Parathyroid adenoma (tissue), 2 donors: ENCODE data around the gene SNTA1.
"Not testable (repeated sequence)": the region's sequence is repeated elsewhere in the genome, so short reads cannot be mapped to it uniquely, and the experiment has no call there.

ENCODE experiments used
- H2AFZ ChIP-seq: fragments of 300-600 bp; sonication (generic); one replicate; pipeline ENCODE4 v1.7.0; 2017; ENCODE audit warnings: antibody characterized with exemption, mild to moderate bottlenecking
- H3K27ac ChIP-seq: fragments of 300-600 bp; sonication (generic); one replicate; pipeline ENCODE4 v1.7.0; 2017
- H3K27me3 ChIP-seq: fragments of 300-600 bp; sonication (generic); one replicate; pipeline ENCODE4 v1.7.0; 2017; ENCODE audit warnings: low read length; ENCODE audit not compliant: control insufficient read depth, insufficient read depth
- H3K36me3 ChIP-seq: fragments of 300-600 bp; sonication (generic); one replicate; pipeline ENCODE4 v1.7.0; 2017; ENCODE audit warnings: low read length; ENCODE audit not compliant: control insufficient read depth, insufficient read depth
- H3K4me1 ChIP-seq: fragments of 300-600 bp; sonication (generic); one replicate; pipeline ENCODE4 v1.7.0; 2017; ENCODE audit warnings: control low read depth
- H3K4me2 ChIP-seq: fragments of 300-600 bp; sonication (generic); one replicate; pipeline ENCODE4 v1.7.0; 2017; ENCODE audit warnings: low read length
- H3K4me3 ChIP-seq: fragments of 300-600 bp; sonication (generic); one replicate; pipeline ENCODE4 v1.7.0; 2017; ENCODE audit warnings: low read depth, low read length
- H3K79me2 ChIP-seq: fragments of 300-600 bp; sonication (generic); one replicate; pipeline ENCODE4 v1.7.0; 2017; ENCODE audit warnings: control low read depth
- H3K9ac ChIP-seq: fragments of 300-600 bp; sonication (generic); one replicate; pipeline ENCODE4 v1.7.0; 2017; ENCODE audit warnings: mild to moderate bottlenecking
- H3K9me3 ChIP-seq: fragments of 300-600 bp; sonication (generic); one replicate; pipeline ENCODE4 v1.7.0; 2017; ENCODE audit warnings: low read length; ENCODE audit not compliant: control insufficient read depth
- TF ChIP-seq, protein P1 (sequence below): fragments of 300-600 bp; sonication (generic); IDR thresholded peaks from one replicate; pipeline ENCODE4 v1.7.0; 2017; ENCODE audit warnings: antibody characterized with exemption, mild to moderate bottlenecking
- donor health status: primary hyperparathyroidism.

SNTA1 gene

DNA sequence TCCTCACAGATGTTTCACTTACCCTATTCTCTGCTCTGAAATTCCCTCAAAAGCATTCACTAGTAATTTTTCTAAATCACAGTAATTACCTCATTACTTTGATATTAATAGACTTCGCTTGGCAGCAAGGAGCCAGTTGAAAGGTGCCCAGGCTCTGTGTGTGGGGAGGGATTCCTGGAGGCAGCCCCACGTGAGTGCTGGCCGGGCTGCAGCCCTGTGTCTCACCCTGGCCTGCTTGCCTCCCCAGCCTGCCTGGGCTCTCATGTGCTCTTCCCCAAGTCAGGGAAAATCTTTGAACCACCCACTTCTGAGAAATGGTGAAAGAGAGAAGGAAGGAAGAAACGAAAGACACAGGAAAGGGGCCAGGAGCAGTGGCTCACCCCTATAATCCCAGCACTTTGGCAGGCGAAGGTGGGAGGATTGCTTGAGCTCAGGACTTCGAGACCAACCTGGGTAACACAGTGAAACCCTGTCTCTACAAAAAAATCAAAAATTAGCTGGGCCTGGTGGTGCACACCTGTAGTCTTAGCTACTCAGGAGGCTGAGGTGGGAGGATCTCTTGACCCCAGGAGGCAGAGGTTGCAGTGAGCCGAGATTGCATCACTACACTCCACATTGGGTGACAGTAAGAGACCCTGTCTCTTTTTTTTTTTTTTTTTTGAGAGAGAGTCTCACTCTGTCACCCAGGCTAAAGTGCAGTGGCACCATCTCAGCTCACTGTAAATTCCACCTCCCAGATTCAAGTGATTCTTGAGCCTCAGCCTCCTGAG is 20.0 kb upstream of the SNTA1 start:
- no peaks in the 10 kb centered on the region for H3K79me2 ChIP-seq
- H3K4me3 ChIP-seq, result no peak overlapping the region
- no peak overlapping the region for H2AFZ ChIP-seq
- H3K27me3 ChIP-seq, result no peaks in the 10 kb centered on the region
- no peak overlapping the region for H3K4me2 ChIP-seq
- H3K4me1 ChIP-seq, result no peaks in the 10 kb centered on the region
- no peaks in the 10 kb centered on the region for H3K36me3 ChIP-seq
- TF ChIP-seq, protein P1, sequence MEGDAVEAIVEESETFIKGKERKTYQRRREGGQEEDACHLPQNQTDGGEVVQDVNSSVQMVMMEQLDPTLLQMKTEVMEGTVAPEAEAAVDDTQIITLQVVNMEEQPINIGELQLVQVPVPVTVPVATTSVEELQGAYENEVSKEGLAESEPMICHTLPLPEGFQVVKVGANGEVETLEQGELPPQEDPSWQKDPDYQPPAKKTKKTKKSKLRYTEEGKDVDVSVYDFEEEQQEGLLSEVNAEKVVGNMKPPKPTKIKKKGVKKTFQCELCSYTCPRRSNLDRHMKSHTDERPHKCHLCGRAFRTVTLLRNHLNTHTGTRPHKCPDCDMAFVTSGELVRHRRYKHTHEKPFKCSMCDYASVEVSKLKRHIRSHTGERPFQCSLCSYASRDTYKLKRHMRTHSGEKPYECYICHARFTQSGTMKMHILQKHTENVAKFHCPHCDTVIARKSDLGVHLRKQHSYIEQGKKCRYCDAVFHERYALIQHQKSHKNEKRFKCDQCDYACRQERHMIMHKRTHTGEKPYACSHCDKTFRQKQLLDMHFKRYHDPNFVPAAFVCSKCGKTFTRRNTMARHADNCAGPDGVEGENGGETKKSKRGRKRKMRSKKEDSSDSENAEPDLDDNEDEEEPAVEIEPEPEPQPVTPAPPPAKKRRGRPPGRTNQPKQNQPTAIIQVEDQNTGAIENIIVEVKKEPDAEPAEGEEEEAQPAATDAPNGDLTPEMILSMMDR, result no peak
- no peaks in the 10 kb centered on the region for H3K9me3 ChIP-seq
- no peak overlapping the region for H3K27ac ChIP-seq
- H3K9ac ChIP-seq, result no peak overlapping the region

DNA sequence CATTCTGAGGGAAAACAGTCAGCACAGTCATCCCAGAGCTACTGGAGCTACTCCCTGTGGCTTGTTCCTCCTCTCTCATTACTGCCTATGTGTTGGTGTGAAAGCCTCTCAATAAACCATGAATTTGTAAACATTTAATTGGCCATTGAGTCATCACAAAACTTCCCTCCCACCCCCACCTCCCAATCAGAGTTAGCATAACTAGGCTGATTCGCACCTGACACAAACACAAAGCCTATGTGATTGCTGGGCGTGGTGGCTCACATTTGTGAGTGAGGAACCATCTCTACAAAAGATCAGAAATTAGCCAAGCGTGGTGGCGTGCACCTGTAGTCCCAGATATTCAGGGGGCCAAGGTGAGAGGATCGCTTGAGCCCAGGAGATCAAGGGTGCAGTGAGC is 17.1 kb upstream of the SNTA1 start:
- TF ChIP-seq, protein P1, result no peak

DNA sequence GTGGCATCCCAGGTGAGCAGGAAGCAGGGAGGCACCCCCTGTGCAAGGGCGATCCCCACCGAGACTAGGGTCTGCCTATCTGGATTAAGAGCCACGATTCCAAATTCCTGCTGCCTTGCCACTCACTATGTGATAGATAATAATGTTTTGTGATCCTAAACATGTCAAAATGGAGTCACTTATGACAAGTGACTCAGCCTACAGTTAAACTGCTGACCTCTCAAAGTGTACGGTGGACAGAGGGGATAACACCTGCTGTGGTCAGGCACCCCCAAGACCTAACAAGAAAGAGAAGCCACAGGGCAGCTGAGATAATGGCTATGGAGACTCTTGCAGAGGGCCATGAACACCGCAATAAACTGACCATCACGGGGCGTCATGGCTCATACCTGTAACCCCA is 16.0 kb upstream of the SNTA1 start:
- H2AFZ ChIP-seq, result no peak overlapping the region
- H3K9me3 ChIP-seq, result no peaks in the 10 kb centered on the region
- H3K27ac ChIP-seq, result no peak overlapping the region
- no peak overlapping the region for H3K4me2 ChIP-seq
- H3K27me3 ChIP-seq, result no peaks in the 10 kb centered on the region
- H3K9ac ChIP-seq, result no peak overlapping the region
- H3K4me3 ChIP-seq, result no peak overlapping the region
- H3K36me3 ChIP-seq, result no peaks in the 10 kb centered on the region
- TF ChIP-seq, protein P1, result no peak
- H3K79me2 ChIP-seq, result no peaks in the 10 kb centered on the region
- H3K4me1 ChIP-seq, result no peaks in the 10 kb centered on the region

More for the DNA sequence above, 17.1 kb upstream of the SNTA1 start:
- no peak overlapping the region for H3K4me3 ChIP-seq
- H3K9me3 ChIP-seq, result no peaks in the 10 kb centered on the region
- no peaks in the 10 kb centered on the region for H3K79me2 ChIP-seq
- H3K27ac ChIP-seq, result no peak overlapping the region
- no peaks in the 10 kb centered on the region for H3K36me3 ChIP-seq
- no peaks in the 10 kb centered on the region for H3K27me3 ChIP-seq
- H3K9ac ChIP-seq, result no peak overlapping the region
- H3K4me2 ChIP-seq, result no peak overlapping the region
- no peaks in the 10 kb centered on the region for H3K4me1 ChIP-seq
- H2AFZ ChIP-seq, result no peak overlapping the region

DNA sequence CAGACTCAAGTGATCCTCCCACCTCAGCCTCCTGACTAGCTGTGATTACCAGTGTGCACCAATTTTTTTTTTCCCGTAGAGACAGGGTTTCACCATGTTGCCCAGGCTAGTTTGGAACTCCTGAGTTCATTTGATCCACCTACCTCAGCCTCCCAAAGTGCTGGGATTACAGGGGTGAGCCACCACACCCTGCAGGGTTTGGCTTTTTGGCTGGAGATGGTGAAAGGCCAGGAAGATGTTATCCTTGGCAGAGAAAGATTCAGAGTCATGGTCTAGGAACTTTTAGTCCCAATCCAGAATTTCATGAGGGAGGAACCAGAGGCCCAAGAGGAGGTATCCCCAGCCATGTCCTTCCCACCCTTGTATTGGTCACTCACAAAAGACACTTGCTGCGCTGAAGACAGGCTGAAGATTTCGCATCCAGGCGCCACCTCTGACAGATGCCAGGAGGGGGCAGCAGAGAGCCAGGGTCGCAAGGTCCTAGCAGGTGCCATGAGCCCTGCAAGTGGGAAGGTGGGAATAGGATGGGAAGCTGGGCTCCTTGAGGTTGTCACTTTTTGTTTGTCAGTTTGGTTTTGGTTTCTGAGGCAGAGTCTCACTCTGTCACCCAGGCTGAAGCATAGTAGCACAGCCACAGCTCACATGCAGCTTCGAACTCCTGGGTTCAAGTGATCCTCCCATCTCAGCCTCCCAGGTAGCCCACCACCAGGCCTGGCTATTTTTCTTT is 13.5 kb upstream of the SNTA1 start:
- not testable (repeated sequence) for H3K9ac ChIP-seq, H3K27ac ChIP-seq, H3K27me3 ChIP-seq, H2AFZ ChIP-seq, H3K36me3 ChIP-seq, H3K9me3 ChIP-seq, H3K4me2 ChIP-seq, H3K79me2 ChIP-seq, H3K4me1 ChIP-seq, H3K4me3 ChIP-seq
- TF ChIP-seq, protein P1, result peak; percentile 97
